Peyer's patch (tissue), 4 donors: ENCODE data around the gene ELP4. TPM values are rescaled to one million over a fixed set of nuclear protein-coding genes. Genes with fewer than 3 reads are reported as not detected.
"Not testable (repeated sequence)": the region's sequence is repeated elsewhere in the genome, so short reads cannot be mapped to it uniquely, and the experiment has no call there.

ENCODE experiments used
- DNase-seq, 3 donors: peaks; one replicate each; pipeline ENCODE4 v3.0.0-alpha.2; 2017 to 2019
- H3K27ac ChIP-seq, 4 donors: fragments of 200-600 bp; sonication (generic); one replicate each; pipeline ENCODE4 v1.5.1; 2016 to 2019
- H3K27me3 ChIP-seq, 2 donors: fragments of 200-600 bp; sonication (generic); one replicate each; pipeline ENCODE4 v1.5.1; 2019
- H3K36me3 ChIP-seq, 3 donors: fragments of 200-600 bp; sonication (generic); one replicate each; pipeline ENCODE4 v1.5.1; 2016 to 2019
- H3K4me1 ChIP-seq, 4 donors: fragments of 200-600 bp; sonication (generic); one replicate each; pipeline ENCODE4 v1.5.1; 2016 to 2019
- H3K4me3 ChIP-seq, 4 donors: fragments of 200-600 bp; sonication (generic); 1 replicate in 3 of 4; 2 replicates in 1 of 4; pipeline ENCODE4 v1.5.1; 2016 to 2019; ENCODE audit warnings: mild to moderate bottlenecking in 1 of 4
- H3K9me3 ChIP-seq, 4 donors: fragments of 200-600 bp; sonication (generic); one replicate each; pipeline ENCODE4 v1.5.1; 2016 to 2019; ENCODE audit warnings: mild to moderate bottlenecking in 1 of 4
- POLR2A ChIP-seq, 2 donors: fragments of 450-650 bp; IDR thresholded peaks; one replicate each; pipeline ENCODE4 v1.5.1; 2017; ENCODE audit warnings: antibody characterized with exemption in 2 of 2, mild to moderate bottlenecking in 2 of 2, moderate library complexity in 2 of 2
- total RNA-seq, 4 donors: library from RNA; depleted of rRNA; stranded (reverse); fragments of >200 nt; gene quantifications; one replicate each; pipeline ENCODE4 v1.1.0, GENCODE V29; 2016
- TF ChIP-seq, protein P1 (sequence below), 6 experiments: fragments of 450-650 bp in 4 of 6; fragments of 200-600 bp in 2 of 6; sonication (generic) in 1 of 6; IDR thresholded peaks; one replicate each; pipeline ENCODE4 v1.5.1; 2017 to 2019; ENCODE audit warnings: antibody characterized with exemption in 6 of 6, mild to moderate bottlenecking in 3 of 6, moderate library complexity in 1 of 6

Gene ELP4
- total RNA-seq, 4 donors from 2014 or later, result 13.3 to 33.0 (median 21.3) TPM

DNA sequence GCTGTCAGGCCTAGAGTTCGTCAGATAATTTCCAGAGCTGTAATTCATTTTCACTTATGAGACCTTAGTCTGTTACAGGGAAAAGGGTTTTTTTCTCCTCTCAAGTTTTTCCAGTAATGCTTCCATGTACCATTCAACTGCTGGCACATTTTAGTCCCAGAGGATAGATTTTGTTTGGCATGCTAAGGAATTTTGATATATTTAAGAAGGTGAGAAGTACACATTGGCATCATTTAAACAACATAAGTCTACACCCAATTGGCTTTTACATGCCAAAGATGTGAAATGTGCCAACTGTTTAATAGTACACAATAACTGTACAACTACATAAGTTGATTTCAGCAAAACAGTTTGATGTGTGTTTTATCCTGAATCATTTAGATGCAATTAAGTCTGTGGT lies 230.6 kb downstream of the ELP4 start:
- H3K27ac ChIP-seq, result no peak overlapping the region

DNA sequence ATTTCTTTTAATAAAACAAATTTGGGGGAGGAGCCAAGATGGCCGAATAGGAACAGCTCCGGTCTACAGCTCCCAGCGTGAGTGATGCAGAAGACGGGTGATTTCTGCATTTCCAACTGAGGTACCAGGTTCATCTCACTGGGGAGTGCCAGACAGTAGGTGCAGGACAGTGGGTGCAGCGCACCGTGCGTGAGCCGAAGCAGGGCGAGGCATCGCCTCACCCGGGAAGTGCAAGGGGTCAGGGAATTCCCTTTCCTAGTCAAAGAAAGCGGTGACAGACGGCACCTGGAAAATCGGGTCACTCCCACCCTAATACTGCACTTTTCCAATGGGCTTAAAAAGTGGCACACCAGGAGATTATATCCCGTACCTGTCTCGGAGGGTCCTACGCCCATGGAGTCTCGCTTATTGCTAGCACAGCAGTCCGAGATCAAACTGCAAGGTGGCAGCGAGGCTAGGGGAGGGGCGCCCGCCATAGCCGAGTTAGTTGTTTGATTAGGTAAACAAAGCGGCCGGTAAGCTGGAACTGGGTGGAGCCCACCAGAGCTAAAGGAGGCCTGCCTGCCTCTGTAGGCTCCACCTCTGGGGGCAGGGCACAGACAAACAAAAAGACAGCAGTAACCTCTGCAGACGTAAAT lies 231.3 kb downstream of the ELP4 start:
- DNase-seq, H3K9me3 ChIP-seq, H3K4me1 ChIP-seq, H3K27ac ChIP-seq, H3K4me3 ChIP-seq, H3K36me3 ChIP-seq, H3K27me3 ChIP-seq: not testable (repeated sequence)

More for the DNA sequence above, 230.6 kb downstream of the ELP4 start:
- TF ChIP-seq, protein P1, sequence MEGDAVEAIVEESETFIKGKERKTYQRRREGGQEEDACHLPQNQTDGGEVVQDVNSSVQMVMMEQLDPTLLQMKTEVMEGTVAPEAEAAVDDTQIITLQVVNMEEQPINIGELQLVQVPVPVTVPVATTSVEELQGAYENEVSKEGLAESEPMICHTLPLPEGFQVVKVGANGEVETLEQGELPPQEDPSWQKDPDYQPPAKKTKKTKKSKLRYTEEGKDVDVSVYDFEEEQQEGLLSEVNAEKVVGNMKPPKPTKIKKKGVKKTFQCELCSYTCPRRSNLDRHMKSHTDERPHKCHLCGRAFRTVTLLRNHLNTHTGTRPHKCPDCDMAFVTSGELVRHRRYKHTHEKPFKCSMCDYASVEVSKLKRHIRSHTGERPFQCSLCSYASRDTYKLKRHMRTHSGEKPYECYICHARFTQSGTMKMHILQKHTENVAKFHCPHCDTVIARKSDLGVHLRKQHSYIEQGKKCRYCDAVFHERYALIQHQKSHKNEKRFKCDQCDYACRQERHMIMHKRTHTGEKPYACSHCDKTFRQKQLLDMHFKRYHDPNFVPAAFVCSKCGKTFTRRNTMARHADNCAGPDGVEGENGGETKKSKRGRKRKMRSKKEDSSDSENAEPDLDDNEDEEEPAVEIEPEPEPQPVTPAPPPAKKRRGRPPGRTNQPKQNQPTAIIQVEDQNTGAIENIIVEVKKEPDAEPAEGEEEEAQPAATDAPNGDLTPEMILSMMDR (IDR thresholded peaks at IDR 0.05), result no peak
- TF ChIP-seq POLR2A (IDR thresholded peaks at IDR 0.05), result no peak
- Histone ChIP-seq H3K4me1 (no peaks in the 10 kb centered on the region), H3K9me3 (no peaks in the 10 kb centered on the region), H3K4me3 (no peak overlapping the region), H3K27me3 (no peaks in the 10 kb centered on the region), H3K36me3 (no peaks in the 10 kb centered on the region)
- DNase-seq, result no peak

DNA sequence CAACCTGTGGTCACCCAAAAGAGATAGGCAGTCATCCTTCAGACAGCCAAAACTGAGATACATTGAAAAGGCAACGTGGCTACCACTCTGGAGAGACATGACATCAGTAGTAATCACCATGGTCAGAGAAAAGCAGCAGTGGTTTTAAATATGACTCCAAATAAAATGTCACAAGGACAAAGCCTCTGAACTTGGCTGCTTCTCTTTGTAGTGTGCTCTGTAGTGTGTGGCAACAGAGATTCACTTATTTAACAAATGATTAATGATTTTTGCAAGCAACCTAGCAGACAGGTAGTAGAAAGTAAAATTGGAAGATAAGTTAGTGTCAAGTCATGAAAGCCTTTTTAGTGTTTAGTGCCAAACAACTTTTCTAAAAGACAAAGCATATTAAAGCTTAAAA lies 238.0 kb downstream of the ELP4 start:
- no peak overlapping the region for H3K4me3 ChIP-seq
- H3K36me3 ChIP-seq, result no peaks in the 10 kb centered on the region
- no peaks in the 10 kb centered on the region for H3K9me3 ChIP-seq
- H3K4me1 ChIP-seq, result no peaks in the 10 kb centered on the region
- no peak overlapping the region for H3K27ac ChIP-seq
- no peaks in the 10 kb centered on the region for H3K27me3 ChIP-seq
- no peak for DNase-seq
- TF ChIP-seq, protein P1 (IDR thresholded peaks at IDR 0.05), result no peak
- no peak for TF ChIP-seq POLR2A (IDR thresholded peaks at IDR 0.05)

DNA sequence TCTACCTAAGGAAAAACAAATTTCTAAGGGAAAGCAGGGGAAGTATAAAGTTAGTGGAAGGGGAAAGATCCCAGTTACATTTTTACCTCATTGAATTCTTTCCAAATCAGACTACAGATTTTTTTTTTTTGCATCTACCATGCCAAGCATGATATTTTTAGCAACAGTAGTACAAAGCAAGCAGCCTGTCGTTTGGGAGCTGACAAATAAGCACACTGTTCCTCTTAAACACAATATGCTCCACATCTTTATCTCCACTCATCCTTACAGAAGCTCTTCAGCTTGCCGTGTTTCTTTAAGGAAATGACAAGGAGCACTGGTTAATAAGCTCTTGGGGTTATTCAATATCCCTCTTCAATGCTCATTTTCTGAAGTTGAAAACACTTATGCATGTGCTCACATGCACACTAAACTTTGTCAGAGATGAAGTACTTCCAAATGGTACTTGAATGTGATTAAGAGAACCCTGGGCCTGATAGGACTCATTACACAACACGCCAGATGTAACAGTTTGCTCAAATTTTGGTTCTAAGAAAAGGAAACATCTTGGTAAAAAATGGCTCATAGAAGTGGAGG lies 247.8 kb downstream of the ELP4 start:
- no peaks in the 10 kb centered on the region for H3K9me3 ChIP-seq
- TF ChIP-seq, protein P1 (IDR thresholded peaks at IDR 0.05), result no peak
- no peak for TF ChIP-seq POLR2A (IDR thresholded peaks at IDR 0.05)
- H3K27me3 ChIP-seq, result no peaks in the 10 kb centered on the region
- H3K27ac ChIP-seq, result no peak overlapping the region
- H3K4me1 ChIP-seq, result no peaks in the 10 kb centered on the region
- H3K4me3 ChIP-seq, result no peak overlapping the region
- no peak for DNase-seq
- no peaks in the 10 kb centered on the region for H3K36me3 ChIP-seq

DNA sequence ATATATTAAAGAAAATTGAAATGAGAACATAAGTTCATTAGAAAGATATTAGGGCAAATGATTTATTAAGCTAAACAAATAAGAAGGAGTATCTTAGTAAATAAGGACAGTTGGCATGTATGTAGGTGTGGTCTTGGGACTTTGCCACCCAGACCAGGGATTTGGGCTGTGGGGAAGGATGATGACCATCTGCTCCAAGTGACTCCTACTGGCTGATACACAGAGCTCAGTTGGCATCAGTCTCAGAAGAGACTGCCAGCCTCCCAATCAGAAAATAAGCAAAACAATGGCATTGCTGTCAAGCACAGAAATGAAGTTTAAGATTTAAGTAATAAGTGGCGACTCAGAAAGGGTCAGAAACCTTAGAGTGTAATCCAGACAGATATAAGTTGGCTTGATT lies 252.1 kb downstream of the ELP4 start:
- no peaks in the 10 kb centered on the region for H3K36me3 ChIP-seq
- no peaks in the 10 kb centered on the region for H3K4me1 ChIP-seq
- DNase-seq, result no peak
- TF ChIP-seq, protein P1 (IDR thresholded peaks at IDR 0.05), result no peak
- no peak for TF ChIP-seq POLR2A (IDR thresholded peaks at IDR 0.05)
- H3K27me3 ChIP-seq, result no peaks in the 10 kb centered on the region
- H3K4me3 ChIP-seq, result no peak overlapping the region
- H3K27ac ChIP-seq, result no peak overlapping the region
- no peaks in the 10 kb centered on the region for H3K9me3 ChIP-seq

DNA sequence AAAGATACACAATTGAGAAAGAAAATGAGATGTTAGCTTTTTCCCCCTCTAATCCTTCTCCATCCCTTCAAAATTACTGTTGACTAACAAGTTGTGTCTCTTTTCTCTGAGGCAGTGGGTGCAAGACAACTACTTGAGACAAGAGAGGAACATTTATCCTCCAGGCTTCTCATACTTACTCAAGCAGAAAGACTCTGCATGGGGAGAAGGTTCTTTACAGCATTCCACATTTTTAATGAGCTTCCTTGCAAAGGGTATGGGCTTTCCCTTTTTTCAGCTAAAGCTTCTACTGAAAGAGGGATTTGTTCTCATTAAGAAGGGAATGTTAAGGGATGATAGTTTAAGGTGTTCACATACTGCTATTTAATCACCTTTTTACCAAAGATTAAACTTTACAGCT lies 253.7 kb downstream of the ELP4 start:
- TF ChIP-seq POLR2A (IDR thresholded peaks at IDR 0.05), result no peak
- TF ChIP-seq, protein P1 (IDR thresholded peaks at IDR 0.05), result no peak
- no peak for DNase-seq
- Histone ChIP-seq H3K9me3 (no peaks in the 10 kb centered on the region), H3K4me1 (no peaks in the 10 kb centered on the region), H3K27ac (no peak overlapping the region), H3K4me3 (no peak overlapping the region), H3K36me3 (no peaks in the 10 kb centered on the region), H3K27me3 (no peaks in the 10 kb centered on the region)
